ENCODE data around the gene EVI5.

Gene EVI5

DNA sequence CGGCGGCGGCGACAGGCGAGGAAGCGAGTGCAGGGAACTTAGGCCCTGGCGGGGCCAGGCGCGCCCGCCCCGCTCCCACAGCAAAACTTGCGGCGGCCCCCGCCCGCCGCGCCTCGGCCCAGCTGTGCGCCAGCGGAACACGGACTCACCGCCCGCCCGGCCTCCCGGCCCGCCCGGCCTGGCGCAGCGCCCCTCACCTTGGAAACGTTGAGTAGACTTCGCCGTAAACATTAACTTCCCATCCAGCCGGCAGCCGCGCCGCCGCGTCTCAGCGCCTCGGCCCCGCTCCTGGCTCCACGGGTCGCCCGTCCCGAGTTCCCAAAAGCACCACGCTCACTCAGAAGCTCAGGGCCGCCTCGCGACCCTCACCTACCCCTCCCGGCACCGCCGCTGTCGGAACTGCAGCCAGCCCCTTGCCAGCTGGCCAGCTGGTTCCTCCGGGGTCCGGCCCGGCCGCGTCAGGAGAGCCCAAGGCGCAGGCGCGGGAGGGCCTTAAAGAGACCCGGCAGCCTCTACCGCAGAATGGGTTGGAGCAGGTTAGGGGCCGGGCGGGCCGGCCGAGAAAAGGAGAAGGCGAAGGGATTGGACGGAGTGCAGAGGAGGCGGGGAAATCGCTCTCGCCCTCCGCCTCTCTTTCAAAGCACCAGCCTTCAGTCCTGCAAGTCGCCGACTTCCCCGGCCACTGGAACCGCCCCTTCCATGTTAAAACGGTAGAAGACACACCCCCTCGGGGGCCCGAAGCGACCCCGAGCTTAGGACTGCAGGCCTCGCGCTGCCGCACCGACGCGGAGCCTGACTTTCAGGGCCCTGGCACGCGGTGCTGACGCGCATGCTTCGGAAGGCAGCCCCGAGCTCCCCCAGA, at the start of gene EVI5:
TSS of gene EVI5 (minus strand) at position 470 of the 862 bp plus-strand sequence. CDS start 48,562 bp downstream, outside the sequence.
- DNase-seq (ENCODE audit: low read depth in 1 of 2, low spot score in 1 of 2), result peak; percentile 9 to 37

DNA sequence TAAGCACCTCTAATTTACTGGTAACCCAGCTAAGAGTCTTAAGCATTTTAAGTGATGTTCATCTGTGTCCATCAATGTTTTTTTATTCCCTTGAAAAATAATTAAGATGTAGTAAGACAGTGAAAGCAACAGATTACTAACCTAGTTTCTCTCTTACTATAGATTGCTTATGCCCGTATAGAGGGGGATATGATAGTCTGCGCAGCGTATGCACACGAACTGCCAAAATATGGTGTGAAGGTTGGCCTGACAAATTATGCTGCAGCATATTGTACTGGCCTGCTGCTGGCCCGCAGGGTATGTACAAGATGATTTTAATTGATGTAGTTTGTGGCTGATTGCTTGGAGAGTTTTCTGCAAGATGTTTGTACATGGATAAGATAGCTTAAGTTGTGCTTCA, 49.7 kb upstream of the EVI5 start:
- no peak for DNase-seq (ENCODE audit: low read depth in 1 of 2, low spot score in 1 of 2)

- DNase-seq (ENCODE audit: low read depth in 1 of 2, low spot score in 1 of 2), result no peak
Observed at GRCh38 chr1:92833840-92834239, 48.9 kb upstream of the EVI5 start.

DNA sequence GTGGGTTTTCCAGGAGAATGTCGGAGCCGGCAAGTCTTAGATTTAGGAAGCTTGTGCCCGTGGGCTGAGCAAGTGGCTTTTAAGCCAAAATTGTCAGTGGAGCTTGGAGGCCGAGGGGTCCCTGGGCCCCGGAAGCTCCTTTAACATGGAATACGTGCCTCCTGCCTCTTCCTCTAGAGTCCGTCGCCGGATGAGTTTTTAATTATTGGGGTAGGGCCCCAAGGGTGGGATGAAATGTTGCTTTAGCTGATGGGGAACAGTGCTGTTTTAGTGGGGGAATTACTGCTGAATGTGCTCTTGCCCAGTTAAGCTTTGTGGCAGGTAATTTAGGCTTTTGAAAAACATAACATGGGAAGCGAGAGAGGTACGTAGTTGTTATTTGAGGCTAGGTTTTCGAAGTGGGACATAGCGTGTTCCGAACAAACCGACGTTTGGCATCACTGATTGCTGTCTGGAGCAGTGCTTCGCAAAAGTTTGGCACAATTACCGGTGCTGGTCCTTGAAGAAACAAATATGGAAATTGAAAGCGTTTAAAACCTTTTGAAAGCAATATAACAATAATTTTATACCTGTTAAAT, 47.7 kb upstream of the EVI5 start:
- DNase-seq (ENCODE audit: low read depth in 1 of 2, low spot score in 1 of 2), result no peak

DNA sequence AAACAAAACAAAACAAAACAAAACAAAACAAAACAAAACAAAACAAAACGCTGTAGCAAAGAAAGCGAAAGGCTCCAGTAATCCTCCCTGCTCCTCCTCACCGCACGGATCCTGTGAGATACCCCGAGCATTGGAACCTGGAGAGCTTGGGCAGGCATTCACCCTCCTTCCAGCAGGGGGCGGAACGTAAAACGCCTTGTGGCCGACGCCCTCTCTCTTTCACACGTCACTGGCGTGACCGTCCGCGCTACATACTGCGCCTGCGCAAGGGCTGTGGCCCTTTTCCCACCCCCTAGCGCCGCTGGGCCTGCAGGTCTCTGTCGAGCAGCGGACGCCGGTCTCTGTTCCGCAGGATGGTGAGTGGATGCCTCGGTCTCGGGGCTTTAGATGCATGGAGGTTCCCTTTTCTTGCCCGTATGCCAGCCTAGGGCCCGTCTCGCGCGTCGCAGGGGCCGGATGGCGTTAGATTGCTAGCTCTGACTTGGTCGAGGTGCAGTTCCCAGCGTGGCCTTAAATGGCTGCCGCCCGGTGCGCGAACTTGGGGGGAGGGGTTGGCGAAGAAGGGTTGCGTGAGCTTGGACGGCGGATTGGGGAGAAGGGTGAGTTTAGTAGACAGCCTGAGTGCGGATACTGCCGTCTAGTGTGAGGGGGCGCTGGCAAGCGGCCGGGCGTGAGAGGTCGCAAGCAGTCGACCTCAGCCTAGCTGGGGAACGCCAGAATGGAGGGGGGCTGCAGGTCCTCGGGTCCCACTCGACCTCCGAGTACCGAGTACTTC, 47.0 kb upstream of the EVI5 start, which contains the start of gene RPL5:
TSS of gene RPL5 (plus strand) at position 279 of the 775 bp plus-strand sequence. CDS start at position 354, 75 bp downstream.
- DNase-seq (ENCODE audit: low read depth in 1 of 2, low spot score in 1 of 2), result peak; percentile 92 to 95

- no peak for DNase-seq (ENCODE audit: low read depth in 1 of 2, low spot score in 1 of 2)
Observed at GRCh38 chr1:92831368-92831761, 46.5 kb upstream of the EVI5 start.

DNA sequence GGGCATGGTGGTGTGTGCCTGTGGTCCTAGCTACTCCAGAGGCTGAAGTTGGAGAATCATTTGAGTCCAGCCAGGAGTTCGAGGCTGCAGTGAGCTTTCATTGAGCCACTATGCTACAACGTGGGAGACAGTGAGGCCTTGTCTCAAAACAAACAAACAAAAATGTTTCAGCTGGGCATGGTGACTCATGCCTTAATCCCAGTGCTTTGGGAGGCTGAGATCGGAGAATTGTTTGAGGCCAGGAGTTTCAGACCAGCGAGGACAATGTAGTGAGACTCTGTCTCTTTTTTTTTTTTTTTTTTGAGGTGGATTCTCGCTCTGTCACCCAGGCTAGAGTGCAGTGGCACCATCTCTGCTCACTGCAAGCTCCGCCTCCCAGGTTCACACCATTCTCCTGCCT, 41.9 kb upstream of the EVI5 start:
- DNase-seq (ENCODE audit: low read depth in 1 of 2, low spot score in 1 of 2), result no peak

DNA sequence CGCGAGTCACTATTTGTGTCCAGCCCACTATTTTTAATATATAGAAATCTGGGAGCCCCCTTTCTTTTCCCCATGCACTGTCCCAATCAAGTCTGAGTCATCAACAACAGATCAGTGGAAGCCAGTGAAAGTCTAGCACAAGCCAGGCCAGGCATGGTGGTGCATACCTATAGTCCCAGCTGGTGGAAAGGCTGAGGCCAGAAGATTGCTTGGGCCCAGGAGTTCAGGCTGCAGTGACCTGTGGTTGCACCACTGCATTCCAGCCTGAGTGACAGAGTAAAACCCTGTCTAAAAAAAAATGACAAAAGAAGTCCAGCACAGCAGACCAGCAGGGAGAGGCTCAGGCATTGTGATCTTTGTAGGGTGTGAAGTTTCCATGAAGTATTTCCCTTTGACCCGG, 38.0 kb upstream of the EVI5 start:
- DNase-seq (ENCODE audit: low read depth in 1 of 2, low spot score in 1 of 2), result no peak

DNA sequence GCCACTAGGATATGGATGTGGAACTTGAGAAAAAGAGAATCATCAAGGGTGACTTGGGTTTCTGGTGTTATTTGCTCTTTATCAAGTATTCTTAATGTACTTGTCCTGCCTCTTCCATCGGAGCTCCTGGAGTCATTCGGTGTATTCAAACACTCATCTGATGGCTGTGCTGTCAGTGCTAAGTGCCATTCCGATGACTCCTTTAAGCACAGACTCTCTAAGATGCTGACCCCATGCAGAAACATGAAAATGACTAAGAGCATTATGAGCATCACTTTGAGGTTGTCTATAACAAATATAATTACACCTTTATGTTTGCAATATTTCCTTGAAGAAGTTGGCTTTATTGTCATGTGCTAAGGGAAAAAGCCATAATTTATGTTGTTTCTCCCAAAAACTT, 35.6 kb upstream of the EVI5 start:
- no peak for DNase-seq (ENCODE audit: low read depth in 1 of 2, low spot score in 1 of 2)

- no peak for DNase-seq (ENCODE audit: low read depth in 1 of 2, low spot score in 1 of 2)
Observed at GRCh38 chr1:92820024-92820423, 35.1 kb upstream of the EVI5 start.

DNA sequence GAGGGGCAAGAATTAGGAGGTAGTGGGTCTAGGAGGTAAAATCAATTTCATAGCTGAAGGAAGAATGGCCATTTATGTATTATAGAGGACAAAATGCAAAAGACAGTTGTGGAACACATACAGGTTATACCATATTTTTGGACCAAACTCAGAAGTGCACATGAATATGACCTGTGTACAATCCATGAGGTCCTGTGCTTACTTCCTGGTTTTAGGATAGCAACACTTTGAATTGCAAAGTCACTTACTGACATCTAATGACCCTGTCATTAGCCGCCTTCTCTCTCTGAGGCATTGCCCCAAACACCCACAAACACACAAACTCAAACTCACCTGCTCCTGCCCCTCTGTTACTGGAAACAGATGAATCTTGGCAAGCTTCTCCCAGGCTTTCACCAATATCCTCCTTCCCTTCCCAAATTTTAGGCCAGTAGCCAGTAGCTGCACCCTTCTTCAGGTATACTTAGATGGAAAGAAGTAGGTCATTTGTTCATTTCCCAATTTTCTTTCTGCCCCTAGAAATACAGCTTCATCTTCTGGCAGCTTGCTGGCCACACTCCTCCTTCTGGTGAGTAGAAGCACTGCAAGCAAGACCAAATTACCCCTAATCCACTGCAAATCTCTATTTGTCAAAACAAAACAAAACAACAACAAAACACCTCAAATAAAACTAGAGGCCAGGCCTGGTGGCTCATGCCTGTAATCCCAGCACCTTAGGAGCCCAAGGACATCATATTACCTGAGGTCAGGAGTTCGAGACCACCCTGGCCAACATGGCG, 33.3 kb upstream of the EVI5 start:
- no peak for DNase-seq (ENCODE audit: low read depth in 1 of 2, low spot score in 1 of 2)

GRCh38 chr1:92817137-92817697, 32.3 kb upstream of the EVI5 start:
- no peak for DNase-seq (ENCODE audit: low read depth in 1 of 2, low spot score in 1 of 2)

DNA sequence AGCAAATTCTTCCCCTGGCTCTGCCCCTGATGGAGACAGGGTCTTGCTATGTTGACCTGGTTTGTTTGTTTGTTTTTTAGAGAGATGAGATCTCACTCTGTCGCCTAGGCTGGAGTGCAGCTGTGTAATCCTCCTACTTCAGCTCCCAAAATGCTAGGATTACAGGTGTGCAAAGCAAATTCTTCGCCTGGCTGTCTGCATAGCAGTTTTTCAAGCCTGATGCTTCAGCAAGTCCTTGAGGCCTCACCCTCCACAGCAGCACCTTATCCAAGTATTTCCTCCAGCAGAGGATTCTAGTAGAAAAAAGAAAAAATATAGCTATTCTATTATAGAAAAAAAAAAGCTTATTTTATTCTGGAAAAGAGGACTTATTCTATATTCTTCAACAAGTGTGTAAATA, 31.8 kb upstream of the EVI5 start:
- no peak for DNase-seq (ENCODE audit: low read depth in 1 of 2, low spot score in 1 of 2)

DNA sequence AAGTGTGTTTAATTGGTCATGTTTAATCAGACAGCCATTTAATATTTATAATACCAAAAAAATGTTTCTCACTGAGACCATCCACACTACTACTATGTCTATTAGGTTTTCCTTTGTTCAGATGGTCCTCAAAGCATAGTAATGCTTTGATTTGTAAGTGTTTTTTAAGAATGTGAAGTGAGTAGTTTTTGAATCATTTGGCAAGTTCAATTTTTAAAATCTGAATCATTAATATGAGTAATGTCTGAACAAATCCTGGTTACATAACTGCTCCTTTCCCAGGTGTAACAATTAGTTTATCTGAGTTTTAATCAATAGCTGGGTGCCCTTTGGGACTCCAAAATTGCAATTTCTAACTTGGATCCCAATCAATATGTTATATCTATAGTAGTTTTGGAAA, 23.5 kb upstream of the EVI5 start:
- DNase-seq (ENCODE audit: low read depth in 1 of 2, low spot score in 1 of 2), result no peak

GRCh38 chr1:92805216-92805615, 20.3 kb upstream of the EVI5 start:
- DNase-seq (ENCODE audit: low read depth in 1 of 2, low spot score in 1 of 2), result no peak

GRCh38 chr1:92804721-92805201, 19.9 kb upstream of the EVI5 start:
- DNase-seq (ENCODE audit: low read depth in 1 of 2, low spot score in 1 of 2), result no peak

GRCh38 chr1:92803140-92803887, 18.4 kb upstream of the EVI5 start:
- DNase-seq (ENCODE audit: low read depth in 1 of 2, low spot score in 1 of 2), result no peak

DNA sequence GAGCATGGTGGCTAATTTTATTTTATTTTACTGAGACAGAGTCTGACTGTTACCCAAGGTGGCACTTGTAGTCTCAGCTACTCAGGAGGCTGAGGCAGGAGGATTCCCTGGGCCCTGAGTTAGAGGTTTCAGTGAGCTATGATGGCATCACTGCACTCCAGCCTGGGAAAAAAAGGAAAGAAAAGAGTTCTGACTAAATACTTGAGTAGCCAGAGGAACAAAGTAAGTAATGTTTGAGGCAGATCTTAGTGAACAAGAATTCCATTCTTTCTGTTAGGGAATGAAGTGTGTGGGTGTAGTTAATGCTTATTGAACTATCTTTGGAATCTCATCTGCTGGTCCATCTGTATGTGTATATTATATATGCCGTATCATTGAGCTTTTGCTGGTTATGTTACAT, 13.1 kb upstream of the EVI5 start:
- no peak for DNase-seq (ENCODE audit: low read depth in 1 of 2, low spot score in 1 of 2)

- no peak for DNase-seq (ENCODE audit: low read depth in 1 of 2, low spot score in 1 of 2)
Observed at GRCh38 chr1:92797297-92797696, 12.4 kb upstream of the EVI5 start.

DNA sequence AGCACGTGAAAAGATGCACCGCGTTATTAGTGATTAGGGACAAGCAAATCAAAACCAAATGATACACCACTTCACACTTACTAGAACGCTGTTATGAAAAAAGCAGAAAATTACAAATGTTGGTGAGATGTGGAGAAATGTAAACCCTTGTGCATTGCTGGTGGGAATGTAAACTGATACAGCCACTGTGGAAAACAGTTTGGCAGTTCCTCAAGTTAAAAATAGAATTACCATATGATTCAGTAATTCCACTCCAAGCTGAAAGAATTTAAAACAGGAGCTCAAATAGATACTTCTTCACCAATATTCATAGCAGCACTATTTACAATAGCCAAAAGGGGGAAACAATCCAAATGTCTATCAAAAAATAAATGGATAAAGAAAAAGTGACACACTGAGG, 10.3 kb upstream of the EVI5 start:
- DNase-seq (ENCODE audit: low read depth in 1 of 2, low spot score in 1 of 2), result no peak

All from activated T-helper 1 cell treated with anti-CD3 and anti-CD28 coated beads, Interleukin-2, amount 50 U/mL, for 16 hours (primary cell).